Middle frontal gyrus (tissue), 1 donor: ENCODE measurements around the gene STC2.

ENCODE experiments used
- DNase-seq: peaks from one replicate; pipeline ENCODE4 v3.0.0-alpha.2; 2015; ENCODE audit warnings: low spot score; ENCODE audit errors: extremely low spot score

The STC2 gene

GRCh38 chr5:173314166-173314952 lies 13.9 kb downstream of the STC2 start:
- DNase-seq, result no peak

- no peak for DNase-seq
Observed at GRCh38 chr5:173313351-173313801, 14.8 kb downstream of the STC2 start.

GRCh38 chr5:173312821-173313220 lies 15.4 kb downstream of the STC2 start:
- no peak for DNase-seq

DNA sequence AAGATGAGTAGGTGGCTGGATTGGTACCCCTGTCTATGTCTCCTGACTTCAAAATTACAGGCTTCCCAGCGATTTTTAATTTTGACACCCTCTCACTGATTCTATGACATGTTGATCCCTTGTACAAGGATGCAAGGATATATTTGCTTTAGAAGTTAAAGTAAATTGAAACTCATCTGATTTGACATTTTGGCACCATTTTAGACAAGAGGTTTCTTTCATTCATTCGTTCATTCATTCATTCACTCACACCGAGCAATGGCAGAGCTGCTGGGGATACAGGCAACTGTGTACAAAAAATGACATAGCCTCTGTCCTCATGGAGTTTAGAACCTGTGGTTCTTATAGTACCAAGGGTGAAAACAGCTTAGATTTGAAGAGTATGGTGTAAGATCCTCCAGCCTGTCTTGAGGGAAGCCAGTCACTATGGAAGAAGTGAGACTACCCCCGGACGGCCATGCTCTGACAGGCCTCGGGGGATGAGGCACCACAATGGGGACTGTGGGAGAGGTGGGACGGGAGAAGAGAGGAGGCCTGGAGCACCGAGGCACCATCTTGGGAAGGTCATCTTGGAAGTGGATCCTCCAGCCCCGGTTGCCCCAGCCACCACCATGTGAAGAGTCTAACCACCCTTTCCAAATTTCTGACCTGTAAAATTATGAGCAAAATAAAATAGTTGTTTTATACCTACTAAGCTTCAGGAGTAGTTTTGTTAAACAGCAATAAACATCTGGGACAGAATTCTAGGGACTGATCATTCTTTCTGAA lies 16.2 kb downstream of the STC2 start:
- no peak for DNase-seq

DNA sequence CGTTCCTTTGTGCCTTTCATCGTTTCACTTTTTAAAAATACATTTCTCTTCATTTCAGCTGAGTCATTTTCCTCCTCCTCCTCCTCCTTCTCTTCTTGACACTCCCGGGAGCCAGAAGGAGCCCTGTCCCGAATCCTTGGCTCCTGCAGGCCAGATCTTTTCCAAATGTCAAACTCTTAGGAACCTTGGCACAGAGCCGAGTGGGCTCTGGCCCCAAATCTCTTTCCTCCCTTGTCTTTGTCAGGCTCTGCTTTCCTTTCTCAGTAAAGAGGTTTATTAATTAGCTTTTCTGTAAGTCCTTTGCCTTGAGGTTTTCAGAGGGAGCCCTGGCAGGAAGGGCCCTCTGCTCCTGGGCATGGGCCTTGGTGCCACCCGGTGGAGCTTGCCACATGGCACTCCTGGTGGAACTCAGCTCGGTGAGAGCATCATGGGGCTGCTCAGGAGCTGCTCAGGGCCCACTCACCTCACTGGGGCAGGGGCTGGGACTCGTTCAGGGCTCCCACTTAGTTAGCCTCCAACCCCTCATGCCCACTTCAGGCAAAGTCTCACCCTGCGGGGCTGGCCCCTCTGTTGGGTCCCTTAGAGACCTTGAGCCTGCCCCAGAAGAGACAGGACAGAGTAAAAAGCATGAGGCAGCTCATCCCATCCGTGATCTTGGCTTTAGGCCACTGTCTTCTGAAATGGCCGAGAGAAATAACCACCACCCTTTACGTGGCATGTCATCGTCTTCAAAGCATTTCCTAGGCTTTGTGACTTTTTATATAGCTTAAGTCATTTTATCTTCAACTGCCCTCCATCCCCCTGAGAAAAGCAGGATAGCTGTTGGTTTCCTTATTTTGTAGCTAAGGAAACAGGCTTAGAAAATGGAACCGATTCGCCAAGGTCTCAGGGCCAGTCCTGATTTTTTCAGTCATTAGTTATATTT lies 17.1 kb downstream of the STC2 start:
- DNase-seq, result peak; percentile 17

DNA sequence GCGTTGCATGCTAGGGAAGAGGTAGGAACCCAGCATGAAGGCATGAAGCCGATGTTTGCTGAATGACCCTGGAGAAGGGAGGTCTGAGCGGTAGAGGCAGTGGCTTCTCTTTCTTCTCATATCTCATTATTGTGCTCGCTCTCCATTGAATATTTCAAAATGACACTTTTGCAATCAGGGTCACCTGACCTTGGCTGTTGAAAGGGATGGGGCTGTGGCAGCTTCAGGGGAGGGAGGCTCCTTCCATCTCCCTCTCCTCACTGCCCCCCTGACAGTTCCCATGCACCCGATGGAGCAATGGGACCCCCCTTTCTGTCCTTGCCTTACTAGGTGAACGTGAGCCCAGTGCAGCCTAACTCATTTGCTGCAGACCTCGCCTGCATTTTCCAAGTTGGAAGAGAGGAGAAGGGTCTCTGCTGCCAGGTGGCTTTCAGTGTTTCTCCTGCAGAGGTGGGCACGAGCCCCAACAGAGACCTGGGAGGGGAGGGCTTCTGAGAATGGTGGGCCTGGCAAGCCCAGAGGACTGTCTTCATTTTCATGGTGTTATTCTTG lies 17.9 kb downstream of the STC2 start:
- DNase-seq, result no peak

GRCh38 chr5:173309731-173310130 lies 18.5 kb downstream of the STC2 start:
- no peak for DNase-seq

DNA sequence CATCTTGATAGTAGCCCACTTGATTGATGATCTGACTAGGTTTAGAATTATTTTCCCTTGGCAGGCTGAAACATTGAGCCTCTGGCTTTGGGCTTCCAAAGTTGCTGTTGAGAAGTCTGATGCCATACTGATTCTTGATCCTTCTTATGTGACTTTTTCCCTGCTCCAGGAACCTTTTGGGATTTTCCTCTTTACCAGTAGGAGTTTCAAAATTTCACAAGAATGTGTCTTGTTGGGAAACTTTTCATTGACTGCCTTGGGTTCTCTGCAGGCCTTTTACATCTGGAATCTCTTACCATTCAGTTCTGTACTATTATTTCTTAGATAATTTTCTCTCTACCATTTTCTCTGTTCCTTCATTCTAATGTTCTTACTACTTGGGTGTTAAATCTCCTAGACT lies 20.0 kb downstream of the STC2 start:
- DNase-seq, result no peak

GRCh38 chr5:173307695-173308094 lies 20.5 kb downstream of the STC2 start:
- no peak for DNase-seq

- DNase-seq, result no peak
Observed at GRCh38 chr5:173306695-173307094, 21.5 kb downstream of the STC2 start.

DNA sequence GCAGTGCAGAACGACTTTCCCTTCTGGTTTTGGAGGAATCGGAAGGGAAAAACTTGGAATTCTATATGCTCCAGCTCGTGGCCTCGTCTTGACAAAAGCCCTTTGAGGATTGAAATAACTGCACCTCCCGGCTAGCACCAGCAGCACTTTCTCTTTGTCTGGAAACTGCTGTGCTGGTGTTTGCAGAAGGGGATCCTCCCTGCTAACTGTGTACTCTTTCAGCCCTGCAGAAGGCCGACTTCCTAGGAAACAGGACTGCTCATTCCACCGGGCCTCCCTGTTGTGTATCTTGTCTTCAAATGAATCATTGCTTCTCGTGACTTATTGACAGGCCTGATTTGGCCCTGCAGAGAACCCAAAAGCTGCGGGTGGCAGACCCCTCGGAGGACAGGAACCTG lies 23.6 kb downstream of the STC2 start:
- no peak for DNase-seq

DNA sequence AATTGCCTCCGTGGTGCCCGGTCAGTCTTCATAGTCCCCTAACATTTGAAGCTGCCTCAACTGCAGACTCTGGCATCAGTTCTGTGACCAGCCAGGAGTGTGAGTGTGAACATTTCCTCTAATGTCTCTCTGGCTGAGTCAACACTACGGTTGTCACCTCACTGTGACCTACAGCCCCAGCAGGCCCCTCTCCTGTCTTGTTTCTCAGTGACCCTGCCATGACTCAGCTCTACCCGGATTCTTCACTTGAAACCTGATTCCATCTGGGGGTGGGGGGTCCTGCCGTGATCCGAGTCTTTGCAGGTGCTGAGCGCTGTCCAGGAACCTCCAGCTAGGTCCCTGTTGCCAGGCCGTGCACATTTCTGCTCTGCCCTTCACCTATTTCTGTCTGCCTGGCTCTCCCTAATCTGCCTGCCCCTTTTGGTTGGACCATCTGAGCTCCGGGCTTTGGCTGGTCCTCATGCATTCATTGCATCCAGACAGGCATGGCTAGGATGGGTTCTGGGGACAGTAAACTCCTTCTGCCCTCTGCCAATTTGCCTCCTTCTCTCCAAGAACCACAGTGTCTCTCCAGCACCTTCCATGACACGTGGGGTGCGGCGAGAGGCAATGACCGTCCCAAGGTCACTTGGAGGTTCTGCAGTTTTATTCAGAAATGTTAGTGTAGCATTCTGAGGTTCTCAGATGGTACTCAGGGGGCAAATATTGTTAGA lies 24.2 kb downstream of the STC2 start:
- no peak for DNase-seq

- no peak for DNase-seq
Observed at GRCh38 chr5:173302546-173303155, 25.6 kb downstream of the STC2 start.

- DNase-seq, result no peak
Observed at GRCh38 chr5:173301695-173302545, 26.3 kb downstream of the STC2 start.

- no peak for DNase-seq
Observed at GRCh38 chr5:173300389-173301047, 27.7 kb downstream of the STC2 start.

DNA sequence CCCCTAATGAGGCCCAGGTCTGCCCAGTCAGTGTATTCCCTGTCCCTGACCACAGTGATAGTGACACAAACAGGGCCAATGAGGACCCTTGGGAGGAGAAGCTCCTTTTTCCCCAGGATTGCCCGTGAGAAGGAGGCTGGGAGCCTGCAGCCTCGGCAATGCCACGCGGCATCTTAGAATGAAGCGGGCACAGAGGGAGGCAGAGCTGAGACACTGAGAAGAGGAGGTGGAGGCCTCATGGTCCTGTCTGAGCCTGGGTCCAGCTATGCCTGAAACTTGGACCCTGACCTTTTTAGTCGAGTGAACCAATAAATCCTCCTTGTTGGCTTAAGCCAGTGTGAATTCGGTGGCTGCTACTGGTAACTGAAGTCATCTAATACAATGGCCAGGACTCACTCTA lies 28.4 kb downstream of the STC2 start:
- no peak for DNase-seq

DNA sequence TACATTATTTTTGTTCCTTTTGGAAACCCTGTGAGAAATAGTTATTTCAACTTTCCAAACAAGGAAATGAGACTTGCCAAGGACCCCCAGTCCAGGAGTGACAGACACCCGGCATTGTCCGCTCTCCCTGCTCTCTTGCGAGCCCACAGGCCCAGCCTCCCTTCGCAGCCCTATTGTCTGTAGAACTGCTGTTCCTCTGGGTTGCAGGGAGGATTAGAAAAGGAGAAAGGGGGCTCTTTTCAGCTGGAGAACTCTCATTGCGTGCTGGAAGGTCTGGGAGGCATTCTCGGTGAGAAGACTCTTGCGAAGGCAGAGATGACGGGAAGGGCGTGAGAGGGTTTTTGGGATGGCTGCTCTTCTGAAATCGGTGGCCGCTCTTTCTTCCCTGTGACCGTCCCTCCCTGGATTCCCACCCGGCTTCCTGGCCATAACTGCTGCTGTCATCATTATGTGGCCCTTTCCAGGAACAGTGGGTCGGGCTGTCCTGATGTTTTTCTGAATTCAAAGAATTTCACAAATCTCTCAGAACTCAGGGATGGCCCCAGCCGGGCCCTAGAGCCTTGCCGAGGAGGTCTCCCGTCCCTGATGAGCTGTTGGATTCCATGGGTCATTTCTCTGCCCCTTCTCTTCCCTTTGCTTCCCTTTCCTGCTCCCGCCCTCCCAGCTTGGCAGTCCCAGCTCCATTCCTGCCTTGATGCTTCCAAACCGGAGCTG lies 29.8 kb downstream of the STC2 start:
- no peak for DNase-seq

- DNase-seq, result no peak
Observed at GRCh38 chr5:173297813-173298212, 30.4 kb downstream of the STC2 start.
